SK-N-SH (cell line): ENCODE data around the gene PBX4. TPM values are rescaled to one million over a fixed set of nuclear protein-coding genes. Genes with fewer than 3 reads are reported as not detected.

ENCODE experiments used
- CTCF ChIA-PET: fragments of 300-600, 350-600 bp; formaldehyde crosslinking; extraction: SDS; loops from one replicate; lab custom pipeline; 2021; lab: Yijun Ruan, JAX
- POLR2A ChIA-PET: fragments of 350-600 bp; sonication (Branson Sonifier 250); formaldehyde crosslinking; extraction: SDS; loops from one replicate; lab custom pipeline; 2020; ENCODE audit warnings: antibody characterized with exemption, inconsistent platforms; lab: Yijun Ruan, JAX
- DNase-seq: peaks from one replicate; pipeline ENCODE4 v3.0.0; 2012
- H2AFZ ChIP-seq: fragments of 200-600 bp; sonication (generic); 2 replicates; pipeline ENCODE4 v1.8.1; 2016; ENCODE audit warnings: antibody characterized with exemption, mild to moderate bottlenecking, low read depth
- H3F3A ChIP-seq: fragments of 200-600 bp; sonication (generic); replicated peaks from 2 replicates; pipeline ENCODE3; 2016; ENCODE audit warnings: antibody characterized with exemption, mild to moderate bottlenecking; ENCODE audit not compliant: insufficient read depth
- H3K27ac ChIP-seq, 2 experiments: fragments of 200-500 bp in 1 of 2; fragments of 200-600 bp in 1 of 2; sonication (Bioruptor generic) in 1 of 2; sonication (generic), shearing (Covaris generic) in 1 of 2; 2 replicates each; pipeline versions ENCODE4 v1.5.1 to v1.6.1; 2014 to 2016; ENCODE audit warnings: low read depth in 2 of 2, inconsistent platforms in 1 of 2, low read length in 1 of 2, mild to moderate bottlenecking in 1 of 2, mixed read lengths in 1 of 2
- H3K27me3 ChIP-seq: fragments of 200-600 bp; sonication (generic), shearing (Covaris generic); 2 replicates; pipeline ENCODE4 v1.6.1; 2016; ENCODE audit warnings: mixed run types; ENCODE audit not compliant: insufficient read depth
- H3K36me3 ChIP-seq, 2 experiments: fragments of 200-500 bp in 1 of 2; fragments of 200-600 bp in 1 of 2; sonication (Bioruptor generic) in 1 of 2; sonication (generic) in 1 of 2; replicated peaks in 1 of 2; 2 replicates each; pipeline versions ENCODE3 to v1.5.1; 2014 to 2016; ENCODE audit warnings: low read length in 1 of 2, mild to moderate bottlenecking in 1 of 2; ENCODE audit not compliant: insufficient read depth in 2 of 2, control insufficient read depth in 1 of 2
- H3K4me1 ChIP-seq, 2 experiments: fragments of 200-500 bp in 1 of 2; fragments of 200-600 bp in 1 of 2; sonication (Bioruptor generic) in 1 of 2; sonication (generic), shearing (Covaris generic) in 1 of 2; 2 replicates each; pipeline versions ENCODE4 v1.5.1 to v1.6.1; 2014 to 2016; ENCODE audit warnings: low read depth in 1 of 2, low read length in 1 of 2, mixed run types in 1 of 2; ENCODE audit not compliant: insufficient read depth in 2 of 2, control insufficient read depth in 1 of 2
- H3K4me2 ChIP-seq: fragments of 200-600 bp; sonication (generic), shearing (Covaris generic); 2 replicates; pipeline ENCODE4 v1.6.1; 2017; ENCODE audit warnings: mixed run types
- H3K4me3 ChIP-seq, 2 experiments: fragments of 200-500 bp in 1 of 2; fragments of 200-600 bp in 1 of 2; sonication (Bioruptor generic) in 1 of 2; sonication (generic), shearing (Covaris generic) in 1 of 2; 2 replicates each; pipeline versions ENCODE4 v1.5.1 to v1.8.1; 2014 to 2016; ENCODE audit warnings: low read depth in 2 of 2, inconsistent platforms in 1 of 2, low read length in 1 of 2, mild to moderate bottlenecking in 1 of 2, mixed read lengths in 1 of 2, moderate library complexity in 1 of 2
- H3K79me2 ChIP-seq: fragments of 200-600 bp; sonication (generic); 2 replicates; pipeline ENCODE4 v1.8.1; 2017; ENCODE audit warnings: mild to moderate bottlenecking; ENCODE audit not compliant: insufficient read depth
- H3K9ac ChIP-seq: fragments of 200-600 bp; sonication (generic); 2 replicates; pipeline ENCODE4 v1.6.1; 2017; ENCODE audit warnings: mixed run types
- H3K9me2 ChIP-seq: fragments of 200-600 bp; sonication (generic); 2 replicates; pipeline ENCODE4 v1.6.1; 2017; ENCODE audit warnings: mixed run types
- H3K9me3 ChIP-seq: fragments of 200-600 bp; sonication (generic); 2 replicates; pipeline ENCODE4 v1.6.1; 2017; ENCODE audit warnings: mixed run types, mild to moderate bottlenecking, moderate library complexity
- H4K20me1 ChIP-seq: fragments of 200-600 bp; sonication (generic); 2 replicates; pipeline ENCODE4 v1.6.1; 2017; ENCODE audit warnings: mild to moderate bottlenecking, mixed run types; ENCODE audit not compliant: insufficient read depth
- CHD2 ChIP-seq: fragments of 150-350 bp; IDR thresholded peaks from 2 replicates; pipeline ENCODE4 v1.6.1; 2018; ENCODE audit warnings: low read length; ENCODE audit not compliant: partially characterized antibody
- EP300 ChIP-seq, 2 experiments: IDR thresholded peaks; 2 replicates each; pipeline versions ENCODE4 v1.4.0 to v1.6.1; 2012; ENCODE audit warnings: borderline replicate concordance in 1 of 2, low read depth in 1 of 2, low read length in 1 of 2
- FOSL2 ChIP-seq: IDR thresholded peaks from 2 replicates; pipeline ENCODE4 v1.4.0; 2012; ENCODE audit warnings: low read depth, mild to moderate bottlenecking, moderate library complexity, borderline replicate concordance
- FOXM1 ChIP-seq: IDR thresholded peaks from 2 replicates; pipeline ENCODE4 v1.4.0; 2012; ENCODE audit warnings: low read depth, mild to moderate bottlenecking
- MXI1 ChIP-seq: IDR thresholded peaks from 2 replicates; pipeline ENCODE4 v1.6.1; 2012; ENCODE audit warnings: mild to moderate bottlenecking, low read depth, low read length, improper control_type of control experiment
- POLR2AphosphoS5 ChIP-seq: IDR thresholded peaks from 2 replicates; pipeline ENCODE4 v1.6.1; 2012; ENCODE audit warnings: low read depth, low read length
- RAD21 ChIP-seq: IDR thresholded peaks from 2 replicates; pipeline ENCODE4 v1.6.1; 2012; ENCODE audit warnings: mild to moderate bottlenecking, low read length
- REST ChIP-seq: IDR thresholded peaks from 2 replicates; pipeline ENCODE4 v1.6.1; 2012; ENCODE audit warnings: mild to moderate bottlenecking, low read depth, low read length, moderate library complexity
- SMC3 ChIP-seq: IDR thresholded peaks from 2 replicates; pipeline ENCODE4 v1.6.1; 2012; ENCODE audit warnings: low read depth, low read length, improper control_type of control experiment
- TCF12 ChIP-seq: IDR thresholded peaks from 2 replicates; pipeline ENCODE4 v1.4.0; 2012
- TEAD4 ChIP-seq: IDR thresholded peaks from 2 replicates; pipeline ENCODE4 v1.4.0; 2012; ENCODE audit warnings: mild to moderate bottlenecking, borderline replicate concordance; ENCODE audit not compliant: insufficient read depth
- WGBS: methylation state at CpG from one replicate; pipeline ENCODE4 v1.1.6; 2017; ENCODE audit warnings: low lambda C conversion rate; 5-methylcytosine and 5-hydroxymethylcytosine counted together
- polyA plus RNA-seq, 3 experiments: library from polyadenylated mRNA; depleted of rRNA; stranded (reverse); fragments of >200 nt; gene quantifications; 2 replicates each; pipeline ENCODE4 v1.2.3, GENCODE V29; 2012
- TF ChIP-seq, protein P1 (sequence below): IDR thresholded peaks from 2 replicates; pipeline ENCODE4 v1.4.0; 2012; ENCODE audit warnings: low read depth, borderline replicate concordance
- TF ChIP-seq, protein P2 (sequence below): fragments of 150-350 bp; IDR thresholded peaks from 2 replicates; pipeline ENCODE4 v1.6.1; 2016; ENCODE audit warnings: mild to moderate bottlenecking, low read depth, low read length
- TF ChIP-seq, protein P3 (sequence below): fragments of 150-350 bp; IDR thresholded peaks from 2 replicates; pipeline ENCODE4 v1.6.1; 2017; ENCODE audit warnings: antibody characterized with exemption, low read length, low read depth, borderline replicate concordance

PBX4 gene
- polyA plus RNA-seq, 1 of the 3 experiments (the other 2 are of a cell fraction) = 6.4 TPM

DNA sequence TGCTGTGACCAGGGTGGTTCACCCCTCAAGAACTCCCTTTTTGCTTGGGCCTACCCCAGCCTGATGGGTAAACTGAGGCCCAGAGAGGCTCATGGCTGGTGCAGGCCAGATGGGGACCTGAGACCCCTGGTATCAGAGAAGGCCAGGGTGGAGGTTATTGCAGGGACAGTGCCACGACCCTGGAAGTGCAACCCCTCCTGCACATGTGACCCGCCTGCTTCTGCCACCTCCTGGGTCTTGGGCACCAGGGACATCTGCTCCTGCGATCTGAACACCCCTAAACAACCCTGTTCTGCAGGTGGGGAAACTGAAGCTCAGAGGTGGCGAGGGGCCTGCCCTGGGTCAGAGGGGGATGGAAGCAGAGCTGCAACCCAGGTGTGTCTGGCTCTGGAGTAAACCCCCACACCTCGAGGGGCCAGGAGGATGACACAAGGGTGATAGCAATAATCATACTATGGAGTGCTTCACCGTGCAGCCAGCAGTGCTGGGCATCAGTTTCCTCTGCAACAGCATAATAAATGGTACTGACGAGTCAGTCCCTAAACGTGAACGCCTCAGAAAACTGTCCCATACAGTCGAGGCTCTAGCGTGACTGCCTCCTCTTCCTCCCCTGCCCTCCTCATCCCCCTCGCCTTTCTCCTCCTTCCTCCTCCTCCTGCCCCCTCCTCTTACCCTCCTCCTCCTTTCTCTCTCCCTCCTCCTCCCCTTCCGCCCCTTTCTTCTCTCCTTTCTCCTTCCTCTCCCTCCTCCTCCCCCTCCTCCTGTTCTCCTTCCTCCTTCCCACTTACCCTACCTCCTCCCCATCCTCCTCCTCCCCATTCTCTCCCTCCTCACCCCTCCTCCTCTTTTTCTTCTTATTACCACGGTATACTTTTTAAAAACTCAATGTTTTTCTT, 85.4 kb downstream of the PBX4 start:
- 84% methylated on average over 10 of the region's 14 CpGs for WGBS

More for the DNA sequence above, 85.4 kb downstream of the PBX4 start:
- no peak overlapping the region for H3K27ac ChIP-seq
- H3K9me3 ChIP-seq = no peaks in the 10 kb centered on the region
- no peak for DNase-seq
- H2AFZ ChIP-seq = no peak overlapping the region
- peaks cover 4% of the 10 kb centered on the region; the same call in 1 of the 2 replicates for H4K20me1 ChIP-seq
- H3K36me3 ChIP-seq = no peaks in the 10 kb centered on the region
- no peaks in the 10 kb centered on the region for H3K27me3 ChIP-seq
- TF ChIP-seq, protein P1, sequence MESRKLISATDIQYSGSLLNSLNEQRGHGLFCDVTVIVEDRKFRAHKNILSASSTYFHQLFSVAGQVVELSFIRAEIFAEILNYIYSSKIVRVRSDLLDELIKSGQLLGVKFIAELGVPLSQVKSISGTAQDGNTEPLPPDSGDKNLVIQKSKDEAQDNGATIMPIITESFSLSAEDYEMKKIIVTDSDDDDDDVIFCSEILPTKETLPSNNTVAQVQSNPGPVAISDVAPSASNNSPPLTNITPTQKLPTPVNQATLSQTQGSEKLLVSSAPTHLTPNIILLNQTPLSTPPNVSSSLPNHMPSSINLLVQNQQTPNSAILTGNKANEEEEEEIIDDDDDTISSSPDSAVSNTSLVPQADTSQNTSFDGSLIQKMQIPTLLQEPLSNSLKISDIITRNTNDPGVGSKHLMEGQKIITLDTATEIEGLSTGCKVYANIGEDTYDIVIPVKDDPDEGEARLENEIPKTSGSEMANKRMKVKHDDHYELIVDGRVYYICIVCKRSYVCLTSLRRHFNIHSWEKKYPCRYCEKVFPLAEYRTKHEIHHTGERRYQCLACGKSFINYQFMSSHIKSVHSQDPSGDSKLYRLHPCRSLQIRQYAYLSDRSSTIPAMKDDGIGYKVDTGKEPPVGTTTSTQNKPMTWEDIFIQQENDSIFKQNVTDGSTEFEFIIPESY = no peak
- TF ChIP-seq REST = no peak
- TF ChIP-seq FOSL2 = no peak
- no peak for TF ChIP-seq FOXM1
- no peak for TF ChIP-seq CHD2
- TF ChIP-seq, protein P2, sequence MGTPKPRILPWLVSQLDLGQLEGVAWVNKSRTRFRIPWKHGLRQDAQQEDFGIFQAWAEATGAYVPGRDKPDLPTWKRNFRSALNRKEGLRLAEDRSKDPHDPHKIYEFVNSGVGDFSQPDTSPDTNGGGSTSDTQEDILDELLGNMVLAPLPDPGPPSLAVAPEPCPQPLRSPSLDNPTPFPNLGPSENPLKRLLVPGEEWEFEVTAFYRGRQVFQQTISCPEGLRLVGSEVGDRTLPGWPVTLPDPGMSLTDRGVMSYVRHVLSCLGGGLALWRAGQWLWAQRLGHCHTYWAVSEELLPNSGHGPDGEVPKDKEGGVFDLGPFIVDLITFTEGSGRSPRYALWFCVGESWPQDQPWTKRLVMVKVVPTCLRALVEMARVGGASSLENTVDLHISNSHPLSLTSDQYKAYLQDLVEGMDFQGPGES = no peak
- TF ChIP-seq SMC3 = no peak
- TF ChIP-seq, protein P3, sequence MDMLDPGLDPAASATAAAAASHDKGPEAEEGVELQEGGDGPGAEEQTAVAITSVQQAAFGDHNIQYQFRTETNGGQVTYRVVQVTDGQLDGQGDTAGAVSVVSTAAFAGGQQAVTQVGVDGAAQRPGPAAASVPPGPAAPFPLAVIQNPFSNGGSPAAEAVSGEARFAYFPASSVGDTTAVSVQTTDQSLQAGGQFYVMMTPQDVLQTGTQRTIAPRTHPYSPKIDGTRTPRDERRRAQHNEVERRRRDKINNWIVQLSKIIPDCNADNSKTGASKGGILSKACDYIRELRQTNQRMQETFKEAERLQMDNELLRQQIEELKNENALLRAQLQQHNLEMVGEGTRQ = no peak
- TF ChIP-seq RAD21 = no peak
- TF ChIP-seq TCF12 = no peak
- TF ChIP-seq MXI1 = no peak
- TF ChIP-seq POLR2AphosphoS5 = no peak
- no peak for TF ChIP-seq EP300 (IDR thresholded peaks at IDR 0.05; ENCODE audit: borderline replicate concordance in 1 of 2, low read depth in 1 of 2, low read length in 1 of 2)
- no peak for TF ChIP-seq TEAD4
- H3K79me2 ChIP-seq = no peaks in the 10 kb centered on the region
- no peak overlapping the region for H3K4me2 ChIP-seq
- H3F3A ChIP-seq = peaks cover 14% of the 10 kb centered on the region
- H3K9me2 ChIP-seq = no peaks in the 10 kb centered on the region
- peaks cover 0 to 16% of the 10 kb centered on the region in 2 experiments; a peak in 1 of 4 replicates for H3K4me1 ChIP-seq
- H3K9ac ChIP-seq = no peak overlapping the region
- ChIA-PET POLR2A (interaction anchor here (0.9 kb wide), 1 partner anchor 111 kb away, joined by 3 read pairs; the partner anchor contains the start of gene GMIP), CTCF (interaction anchor here (0.6 to 15.3 kb wide), 38 partner anchors 8 to 534 kb away, joined by 3 to 258 read pairs (median 6); partner anchors contain the start of genes ATP13A1, GMIP, LPAR2 and NDUFA13)
- no peak overlapping the region for H3K4me3 ChIP-seq
